Fibroblast of mammary gland (primary cell): ENCODE results near the gene TEPSIN.

Source experiments
- DNase-seq: peaks from one replicate; pipeline ENCODE4 v3.0.0-alpha.2; 2010; ENCODE audit warnings: low read depth
- H3K4me3 ChIP-seq: 2 replicates; pipeline ENCODE4 v1.5.1; 2011; ENCODE audit warnings: low read depth, mild to moderate bottlenecking, low read length, moderate library complexity; ENCODE audit not compliant: control insufficient read depth
- CTCF ChIP-seq: conservative IDR thresholded peaks from 2 replicates; pipeline ENCODE4 v1.5.1; 2011; ENCODE audit warnings: low read depth, low read length, inconsistent platforms; ENCODE audit not compliant: control insufficient read depth, insufficient read depth

Gene TEPSIN

GRCh38 chr17:81209141-81209540, 29.7 kb downstream of the TEPSIN start:
- no peak for TF ChIP-seq CTCF
- DNase-seq, result no peak
- no peak overlapping the region for H3K4me3 ChIP-seq

- no peak for TF ChIP-seq CTCF
- no peak for DNase-seq
- no peak overlapping the region for H3K4me3 ChIP-seq
Observed at GRCh38 chr17:81208651-81209050, 30.2 kb downstream of the TEPSIN start.

- no peak overlapping the region for H3K4me3 ChIP-seq
- DNase-seq, result no peak
Observed at GRCh38 chr17:81207610-81208581, 31.0 kb downstream of the TEPSIN start.

GRCh38 chr17:81206657-81207056, 32.2 kb downstream of the TEPSIN start:
- DNase-seq, result no peak
- no peak for TF ChIP-seq CTCF
- no peak overlapping the region for H3K4me3 ChIP-seq

More at GRCh38 chr17:81207610-81208581, 31.0 kb downstream of the TEPSIN start:
- no peak for TF ChIP-seq CTCF

- H3K4me3 ChIP-seq, result no peak overlapping the region
- DNase-seq, result no peak
- no peak for TF ChIP-seq CTCF
Observed at GRCh38 chr17:81206166-81206565, 32.7 kb downstream of the TEPSIN start.

- H3K4me3 ChIP-seq, result no peak overlapping the region
- no peak for TF ChIP-seq CTCF
- no peak for DNase-seq
Observed at GRCh38 chr17:81204578-81204977, 34.3 kb downstream of the TEPSIN start.
